Ovary (tissue), 3 donors: ENCODE data around the gene GIMAP2.

Experiments
- EP300 ChIP-seq: sonication (generic); formaldehyde crosslinking; IDR thresholded peaks from one replicate; pipeline ENCODE4 v1.6.1; 2017; ENCODE audit warnings: antibody characterized with exemption
- POLR2A ChIP-seq: fragments of 450-650 bp; IDR thresholded peaks from one replicate; pipeline ENCODE4 v1.6.1; 2017; ENCODE audit warnings: antibody characterized with exemption, mild to moderate bottlenecking, moderate library complexity
- TF ChIP-seq, protein P1 (sequence below), 3 donors: fragments of 450-650 bp in 2 of 3; fragments of 200-600 bp in 1 of 3; IDR thresholded peaks; one replicate each; pipeline versions ENCODE4 v1.5.1 to v1.8.0; 2016 to 2022; ENCODE audit warnings: antibody characterized with exemption in 3 of 3, mild to moderate bottlenecking in 1 of 3
- donor health status: DM: no; HTN: no; CAD: no.

DNA sequence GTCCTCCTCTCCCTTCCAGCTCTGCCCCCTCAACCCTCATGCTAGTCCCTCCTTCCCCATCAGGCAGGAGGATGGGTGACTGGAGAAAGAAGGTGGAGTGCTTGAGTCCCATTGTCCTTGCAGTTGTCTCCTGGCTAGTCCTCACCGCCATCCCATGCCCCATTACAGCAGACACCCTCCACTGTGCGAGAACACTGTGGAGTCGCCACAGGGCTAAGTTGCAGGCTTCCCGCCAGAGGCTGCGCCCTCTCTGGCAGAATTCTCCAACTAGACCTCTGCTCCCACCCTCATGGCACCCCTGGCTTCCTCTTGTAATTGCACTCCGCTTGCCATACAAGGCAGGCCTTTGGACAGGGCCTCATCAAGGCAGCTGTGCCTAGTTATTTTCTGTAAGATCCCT lies 3.1 kb downstream of the GIMAP2 start:
- TF ChIP-seq, protein P1, sequence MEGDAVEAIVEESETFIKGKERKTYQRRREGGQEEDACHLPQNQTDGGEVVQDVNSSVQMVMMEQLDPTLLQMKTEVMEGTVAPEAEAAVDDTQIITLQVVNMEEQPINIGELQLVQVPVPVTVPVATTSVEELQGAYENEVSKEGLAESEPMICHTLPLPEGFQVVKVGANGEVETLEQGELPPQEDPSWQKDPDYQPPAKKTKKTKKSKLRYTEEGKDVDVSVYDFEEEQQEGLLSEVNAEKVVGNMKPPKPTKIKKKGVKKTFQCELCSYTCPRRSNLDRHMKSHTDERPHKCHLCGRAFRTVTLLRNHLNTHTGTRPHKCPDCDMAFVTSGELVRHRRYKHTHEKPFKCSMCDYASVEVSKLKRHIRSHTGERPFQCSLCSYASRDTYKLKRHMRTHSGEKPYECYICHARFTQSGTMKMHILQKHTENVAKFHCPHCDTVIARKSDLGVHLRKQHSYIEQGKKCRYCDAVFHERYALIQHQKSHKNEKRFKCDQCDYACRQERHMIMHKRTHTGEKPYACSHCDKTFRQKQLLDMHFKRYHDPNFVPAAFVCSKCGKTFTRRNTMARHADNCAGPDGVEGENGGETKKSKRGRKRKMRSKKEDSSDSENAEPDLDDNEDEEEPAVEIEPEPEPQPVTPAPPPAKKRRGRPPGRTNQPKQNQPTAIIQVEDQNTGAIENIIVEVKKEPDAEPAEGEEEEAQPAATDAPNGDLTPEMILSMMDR (IDR thresholded peaks at IDR 0.05): no peak
- TF ChIP-seq POLR2A: no peak
- TF ChIP-seq EP300: no peak
